ENCODE results near the gene INTS3. TPM values are rescaled to one million over a fixed set of nuclear protein-coding genes. Genes with fewer than 3 reads are reported as not detected.

The INTS3 gene
- total and polyA plus RNA-seq, 2 of the 8 experiments (the other 6 are each of a cell fraction or from before 2014, with no cell fraction given): 66.8 to 93.2 TPM

- DNase-seq (ENCODE audit: low read depth in 1 of 2, low spot score in 2 of 2) (no peak), FAIRE-seq (no peak)
- Histone ChIP-seq H3K23me2 (ENCODE audit: low read depth, low read length) (peaks cover 9% of the 10 kb centered on the region), H3K56ac (replicated peaks; ENCODE audit: insufficient read length, low read depth, low read length) (no peak overlapping the region), H3K23ac (ENCODE audit: insufficient read length) (no peak overlapping the region), H3K4me3 (ENCODE audit: extremely low read depth in 1 of 4, insufficient read depth in 2 of 4, low read depth in 3 of 4, low read length in 4 of 4) (no peak overlapping the region), H2BK5ac (ENCODE audit: low read depth, low read length) (no peak overlapping the region), H3K27ac (ENCODE audit: low read depth, low read length) (no peak overlapping the region), H3K79me2 (ENCODE audit: control insufficient read depth in 1 of 2, insufficient read depth in 2 of 2, low read length in 2 of 2) (no peaks in the 10 kb centered on the region; a peak in 1 of 4 replicates), H3K4me1 (replicated peaks in 1 of 4; ENCODE audit: control insufficient read depth in 3 of 4, insufficient read depth in 4 of 4, low read length in 3 of 4) (peaks cover 0 to 11% (median 9%) of the 10 kb centered on the region in 4 experiments; a peak in 6 of 7 replicates), H2BK15ac (ENCODE audit: low read length) (no peak overlapping the region), H2AK5ac (ENCODE audit: low read depth, low read length) (no peak overlapping the region), H2BK120ac (replicated peaks; ENCODE audit: low read depth, low read length) (no peak overlapping the region), H3K79me1 (ENCODE audit: low read depth, low read length) (peaks cover 3% of the 10 kb centered on the region; the same call in 1 of the 2 replicates), H3K9me3 (ENCODE audit: insufficient read depth in 2 of 2, low read depth in 1 of 2, low read length in 1 of 2) (no peaks in the 10 kb centered on the region), H3K4ac (replicated peaks; ENCODE audit: insufficient read length, low read depth, low read length) (no peak overlapping the region), H2AFZ (ENCODE audit: low read length) (no peak overlapping the region), H4K20me1 (replicated peaks in 1 of 2; ENCODE audit: control insufficient read depth in 1 of 2, insufficient read depth in 2 of 2, low read length in 2 of 2) (no peaks in the 10 kb centered on the region), H3K4me2 (ENCODE audit: insufficient read depth in 1 of 2, low read depth in 2 of 2, low read length in 2 of 2) (no peak overlapping the region), H4K8ac (ENCODE audit: extremely low read depth, insufficient read depth, low read length) (no peak overlapping the region), H3K9ac (replicated peaks in 1 of 4; ENCODE audit: extremely low read depth in 1 of 4, low read depth in 3 of 4, low read length in 3 of 4) (no peak overlapping the region), H2BK12ac (ENCODE audit: low read depth, low read length) (no peak overlapping the region), H3K27me3 (replicated peaks in 1 of 4; ENCODE audit: control insufficient read depth in 3 of 4, extremely low read depth in 1 of 4, insufficient read depth in 3 of 4, low read length in 3 of 4) (no peaks in the 10 kb centered on the region), H3K36me3 (ENCODE audit: control insufficient read depth in 2 of 4, insufficient read depth in 4 of 4, low read length in 3 of 4) (no peaks in the 10 kb centered on the region), H4K91ac (replicated peaks; ENCODE audit: insufficient read length, low read length) (no peak overlapping the region), H3K18ac (ENCODE audit: extremely low read depth, low read length) (no peak overlapping the region), H3K14ac (ENCODE audit: insufficient read length) (no peak overlapping the region), H4K5ac (ENCODE audit: insufficient read length, low read depth, low read length) (no peak overlapping the region), H2BK20ac (ENCODE audit: low read length) (no peak overlapping the region)
- CTCF ChIA-PET (ENCODE audit: partially characterized antibody): interaction anchor here (1.0 to 1.3 kb wide), 3 partner anchors 17 to 186 kb away, joined by 3 to 5 read pairs (median 4); no protein-coding TSS in a partner anchor
- POLR2A ChIA-PET (ENCODE audit: partially characterized antibody): interaction anchor here (0.8 to 3.9 kb wide), 4 partner anchors 11 to 219 kb away, joined by 3 to 14 read pairs (median 4); partner anchors contain the start of gene RPS27
- 94% methylated on average over 17 of the region's 17 CpGs; no CpG with 5 or more reads in 1 of the 2 experiments for WGBS, 2 experiments (ENCODE audit: extremely low coverage in 1 of 2, insufficient coverage in 1 of 2, insufficient read length in 1 of 2, insufficient replicate concordance in 2 of 2, low coverage in 1 of 2, low lambda C conversion rate in 2 of 2, missing lambda C conversion rate in 1 of 2)
- no peak for TF ChIP-seq TCF12 (IDR thresholded peaks at IDR 0.05; ENCODE audit: low read depth, low read length)
- TF ChIP-seq HDAC2 (IDR thresholded peaks at IDR 0.05; ENCODE audit: borderline replicate concordance in 1 of 2, low read depth in 2 of 2, low read length in 2 of 2): no peak
- no peak for TF ChIP-seq CHD1 (IDR thresholded peaks at IDR 0.05; ENCODE audit: low read depth, low read length)
- TF ChIP-seq SAP30 (IDR thresholded peaks at IDR 0.05; ENCODE audit: insufficient read depth, insufficient replicate concordance, low read length): no peak
- no peak for TF ChIP-seq EP300 (IDR thresholded peaks at IDR 0.05; ENCODE audit: borderline replicate concordance in 1 of 2, low read depth in 2 of 2, low read length in 2 of 2)
- no peak for TF ChIP-seq EGR1 (IDR thresholded peaks at IDR 0.05; ENCODE audit: borderline replicate concordance, low read depth, low read length)
- TF ChIP-seq POLR2AphosphoS5 (IDR thresholded peaks at IDR 0.05; ENCODE audit: low read depth, low read length): no peak
- no peak for TF ChIP-seq TAF1 (IDR thresholded peaks at IDR 0.05; ENCODE audit: low read depth, low read length)
- TF ChIP-seq SIRT6 (IDR thresholded peaks at IDR 0.05; ENCODE audit: low read length): no peak
- TF ChIP-seq JUN (IDR thresholded peaks at IDR 0.05; ENCODE audit: low read depth, low read length): no peak
- TF ChIP-seq CBX8 (IDR thresholded peaks at IDR 0.05; ENCODE audit: borderline replicate concordance, low read depth, low read length): no peak
- TF ChIP-seq ZNF274 (IDR thresholded peaks at IDR 0.05; ENCODE audit: borderline replicate concordance, extremely low read depth, low read length): no peak
Observed at GRCh38 chr1:153779781-153780541, 52.1 kb downstream of the INTS3 start.

All from H1 (cell line).